Ishikawa (cell line): ENCODE data around the gene DCBLD2.

Source experiments
- CEBPB ChIP-seq: IDR thresholded peaks from 2 replicates; pipeline ENCODE4 v1.6.1; 2012
- CREB1 ChIP-seq: IDR thresholded peaks from 2 replicates; pipeline ENCODE4 v1.6.1; 2012; ENCODE audit warnings: low read depth
- EP300 ChIP-seq: IDR thresholded peaks from 2 replicates; pipeline ENCODE4 v1.6.1; 2012; ENCODE audit warnings: borderline replicate concordance
- MAX ChIP-seq: IDR thresholded peaks from 2 replicates; pipeline ENCODE4 v1.6.1; 2012
- NFIC ChIP-seq: IDR thresholded peaks from 2 replicates; pipeline ENCODE4 v1.6.1; 2012
- RAD21 ChIP-seq: IDR thresholded peaks from 2 replicates; pipeline ENCODE4 v1.6.1; 2012; ENCODE audit warnings: low read depth
- TAF1 ChIP-seq: IDR thresholded peaks from 2 replicates; pipeline ENCODE4 v1.6.1; 2012; ENCODE audit warnings: low read depth, mild to moderate bottlenecking
- TCF12 ChIP-seq: IDR thresholded peaks from 2 replicates; pipeline ENCODE4 v1.6.1; 2012; ENCODE audit warnings: low read depth
- YY1 ChIP-seq: IDR thresholded peaks from 2 replicates; pipeline ENCODE4 v1.6.1; 2012; ENCODE audit warnings: low read depth
- ZBTB7A ChIP-seq: IDR thresholded peaks from 2 replicates; pipeline ENCODE4 v1.6.1; 2012; ENCODE audit warnings: low read depth
- TF ChIP-seq, protein P1 (sequence below): IDR thresholded peaks from 2 replicates; pipeline ENCODE4 v1.6.1; 2012; ENCODE audit warnings: low read depth, mild to moderate bottlenecking
- TF ChIP-seq, protein P2 (sequence below): IDR thresholded peaks from 2 replicates; pipeline ENCODE4 v1.6.1; 2012

- TF ChIP-seq MAX (no peak), EP300 (no peak), YY1 (no peak), TAF1 (no peak), CREB1 (no peak), NFIC (no peak), TCF12 (no peak), CEBPB (no peak), RAD21 (no peak), ZBTB7A (no peak)
- TF ChIP-seq, protein P1, sequence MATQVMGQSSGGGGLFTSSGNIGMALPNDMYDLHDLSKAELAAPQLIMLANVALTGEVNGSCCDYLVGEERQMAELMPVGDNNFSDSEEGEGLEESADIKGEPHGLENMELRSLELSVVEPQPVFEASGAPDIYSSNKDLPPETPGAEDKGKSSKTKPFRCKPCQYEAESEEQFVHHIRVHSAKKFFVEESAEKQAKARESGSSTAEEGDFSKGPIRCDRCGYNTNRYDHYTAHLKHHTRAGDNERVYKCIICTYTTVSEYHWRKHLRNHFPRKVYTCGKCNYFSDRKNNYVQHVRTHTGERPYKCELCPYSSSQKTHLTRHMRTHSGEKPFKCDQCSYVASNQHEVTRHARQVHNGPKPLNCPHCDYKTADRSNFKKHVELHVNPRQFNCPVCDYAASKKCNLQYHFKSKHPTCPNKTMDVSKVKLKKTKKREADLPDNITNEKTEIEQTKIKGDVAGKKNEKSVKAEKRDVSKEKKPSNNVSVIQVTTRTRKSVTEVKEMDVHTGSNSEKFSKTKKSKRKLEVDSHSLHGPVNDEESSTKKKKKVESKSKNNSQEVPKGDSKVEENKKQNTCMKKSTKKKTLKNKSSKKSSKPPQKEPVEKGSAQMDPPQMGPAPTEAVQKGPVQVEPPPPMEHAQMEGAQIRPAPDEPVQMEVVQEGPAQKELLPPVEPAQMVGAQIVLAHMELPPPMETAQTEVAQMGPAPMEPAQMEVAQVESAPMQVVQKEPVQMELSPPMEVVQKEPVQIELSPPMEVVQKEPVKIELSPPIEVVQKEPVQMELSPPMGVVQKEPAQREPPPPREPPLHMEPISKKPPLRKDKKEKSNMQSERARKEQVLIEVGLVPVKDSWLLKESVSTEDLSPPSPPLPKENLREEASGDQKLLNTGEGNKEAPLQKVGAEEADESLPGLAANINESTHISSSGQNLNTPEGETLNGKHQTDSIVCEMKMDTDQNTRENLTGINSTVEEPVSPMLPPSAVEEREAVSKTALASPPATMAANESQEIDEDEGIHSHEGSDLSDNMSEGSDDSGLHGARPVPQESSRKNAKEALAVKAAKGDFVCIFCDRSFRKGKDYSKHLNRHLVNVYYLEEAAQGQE: no peak
- TF ChIP-seq, protein P2, sequence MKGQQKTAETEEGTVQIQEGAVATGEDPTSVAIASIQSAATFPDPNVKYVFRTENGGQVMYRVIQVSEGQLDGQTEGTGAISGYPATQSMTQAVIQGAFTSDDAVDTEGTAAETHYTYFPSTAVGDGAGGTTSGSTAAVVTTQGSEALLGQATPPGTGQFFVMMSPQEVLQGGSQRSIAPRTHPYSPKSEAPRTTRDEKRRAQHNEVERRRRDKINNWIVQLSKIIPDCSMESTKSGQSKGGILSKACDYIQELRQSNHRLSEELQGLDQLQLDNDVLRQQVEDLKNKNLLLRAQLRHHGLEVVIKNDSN: no peak
Observed at GRCh38 chr3:98826126-98826525, 75.4 kb downstream of the DCBLD2 start.
